Testis (tissue), 2 donors: Measurements from ENCODE around the gene IFIT1.

Experiments
- CTCF ChIP-seq, 3 experiments: fragments of 450-650 bp in 2 of 3; fragments of 200-600 bp in 1 of 3; sonication (generic) in 1 of 3; IDR thresholded peaks; one replicate each; pipeline ENCODE4 v1.5.1; 2016 to 2019; ENCODE audit warnings: antibody characterized with exemption in 3 of 3, mild to moderate bottlenecking in 2 of 3, moderate library complexity in 1 of 3
- POLR2A ChIP-seq: fragments of 450-650 bp; IDR thresholded peaks from one replicate; pipeline ENCODE4 v1.6.1; 2017; ENCODE audit warnings: antibody characterized with exemption, mild to moderate bottlenecking, moderate library complexity

DNA sequence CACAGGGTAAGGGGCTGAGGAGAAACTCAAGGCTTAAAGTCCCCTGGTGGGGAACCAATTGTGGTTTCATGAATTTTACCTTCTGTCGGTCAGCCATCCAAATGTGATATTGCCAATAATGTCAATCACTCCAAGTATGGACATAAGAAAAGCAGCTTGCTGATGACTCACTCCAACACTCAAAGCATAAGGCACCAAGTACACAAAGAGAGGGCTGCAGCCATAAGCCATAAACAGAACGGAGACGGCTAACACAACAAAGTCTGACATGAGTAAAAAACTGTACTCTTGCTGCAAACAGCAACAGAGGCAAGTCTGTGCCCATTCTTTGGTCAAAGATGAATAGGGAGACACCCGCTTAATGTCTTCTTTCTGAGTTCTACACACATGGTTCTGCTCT, 46.1 kb downstream of the IFIT1 start:
- no peak for TF ChIP-seq CTCF (IDR thresholded peaks at IDR 0.05)
- no peak for TF ChIP-seq POLR2A
